Kidney epithelial cell (primary cell): Measurements from ENCODE around the gene SAP30L. TPM values are rescaled to one million over a fixed set of nuclear protein-coding genes. Genes with fewer than 3 reads are reported as not detected.

Experiments
- DNase-seq: peaks from one replicate; pipeline ENCODE4 v3.0.0-alpha.2; 2010; ENCODE audit warnings: low read depth
- H3K27me3 ChIP-seq: 2 replicates; pipeline ENCODE4 v1.6.0; 2011; ENCODE audit warnings: low read length; ENCODE audit not compliant: control insufficient read depth, insufficient read depth
- H3K36me3 ChIP-seq: 2 replicates; pipeline ENCODE4 v1.5.1; 2011; ENCODE audit warnings: low read length; ENCODE audit not compliant: control insufficient read depth, insufficient read depth
- H3K4me3 ChIP-seq: 2 replicates; pipeline ENCODE4 v1.5.1; 2011; ENCODE audit warnings: low read depth, mild to moderate bottlenecking, control low read depth, low read length
- total RNA-seq: library from RNA; depleted of rRNA; stranded (reverse); fragments of >200 nt; gene quantifications from 2 replicates; pipeline ENCODE4 v1.2.3, GENCODE V29; 2015
- TF ChIP-seq, protein P1 (sequence below): IDR thresholded peaks from 2 replicates; pipeline ENCODE4 v1.5.1; 2011; ENCODE audit warnings: mild to moderate bottlenecking, moderate library complexity, low read length, control low read depth, inconsistent platforms; ENCODE audit not compliant: insufficient read depth, poor library complexity, severe bottlenecking

SAP30L gene
- total RNA-seq, 1 donor from 2014 or later: 30.8 TPM

DNA sequence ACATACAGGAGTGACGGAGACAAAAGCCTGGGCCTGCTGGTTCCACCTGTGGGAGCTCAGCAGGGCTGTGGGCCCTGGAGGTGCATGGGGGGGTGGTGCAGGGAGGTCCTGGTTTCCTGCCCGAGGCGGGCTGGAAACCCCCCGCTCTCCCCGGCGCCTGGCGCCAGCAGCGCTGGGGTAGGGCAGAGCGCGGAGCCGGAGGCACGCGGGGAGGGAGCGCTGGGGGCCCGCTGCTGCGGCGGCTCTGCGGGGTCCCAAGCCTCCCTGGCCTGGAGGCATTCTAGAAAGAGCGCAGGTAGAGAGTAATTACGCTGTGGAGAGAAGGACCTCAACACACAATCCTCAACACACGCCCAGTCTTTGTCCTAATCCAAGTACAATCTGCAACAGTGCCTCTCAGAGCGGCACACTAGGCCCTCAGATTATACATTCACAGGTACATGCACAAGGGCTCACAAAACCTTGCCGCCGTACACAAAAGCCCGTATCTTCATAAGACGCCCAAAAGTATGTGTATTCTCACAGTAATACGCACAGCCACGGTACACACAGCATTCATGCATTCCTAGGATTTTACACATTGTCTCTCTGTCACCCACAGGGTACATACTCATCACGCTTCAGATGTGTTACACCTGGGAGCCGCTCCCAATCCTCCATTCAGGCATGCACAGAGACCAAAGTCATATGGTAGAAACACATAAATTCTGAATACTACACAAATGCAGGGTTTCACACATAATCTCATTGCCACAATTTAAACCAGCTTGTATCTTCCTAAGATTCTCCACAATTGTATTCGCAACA, 34.4 kb downstream of the SAP30L start:
- TF ChIP-seq, protein P1, sequence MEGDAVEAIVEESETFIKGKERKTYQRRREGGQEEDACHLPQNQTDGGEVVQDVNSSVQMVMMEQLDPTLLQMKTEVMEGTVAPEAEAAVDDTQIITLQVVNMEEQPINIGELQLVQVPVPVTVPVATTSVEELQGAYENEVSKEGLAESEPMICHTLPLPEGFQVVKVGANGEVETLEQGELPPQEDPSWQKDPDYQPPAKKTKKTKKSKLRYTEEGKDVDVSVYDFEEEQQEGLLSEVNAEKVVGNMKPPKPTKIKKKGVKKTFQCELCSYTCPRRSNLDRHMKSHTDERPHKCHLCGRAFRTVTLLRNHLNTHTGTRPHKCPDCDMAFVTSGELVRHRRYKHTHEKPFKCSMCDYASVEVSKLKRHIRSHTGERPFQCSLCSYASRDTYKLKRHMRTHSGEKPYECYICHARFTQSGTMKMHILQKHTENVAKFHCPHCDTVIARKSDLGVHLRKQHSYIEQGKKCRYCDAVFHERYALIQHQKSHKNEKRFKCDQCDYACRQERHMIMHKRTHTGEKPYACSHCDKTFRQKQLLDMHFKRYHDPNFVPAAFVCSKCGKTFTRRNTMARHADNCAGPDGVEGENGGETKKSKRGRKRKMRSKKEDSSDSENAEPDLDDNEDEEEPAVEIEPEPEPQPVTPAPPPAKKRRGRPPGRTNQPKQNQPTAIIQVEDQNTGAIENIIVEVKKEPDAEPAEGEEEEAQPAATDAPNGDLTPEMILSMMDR: no peak

DNA sequence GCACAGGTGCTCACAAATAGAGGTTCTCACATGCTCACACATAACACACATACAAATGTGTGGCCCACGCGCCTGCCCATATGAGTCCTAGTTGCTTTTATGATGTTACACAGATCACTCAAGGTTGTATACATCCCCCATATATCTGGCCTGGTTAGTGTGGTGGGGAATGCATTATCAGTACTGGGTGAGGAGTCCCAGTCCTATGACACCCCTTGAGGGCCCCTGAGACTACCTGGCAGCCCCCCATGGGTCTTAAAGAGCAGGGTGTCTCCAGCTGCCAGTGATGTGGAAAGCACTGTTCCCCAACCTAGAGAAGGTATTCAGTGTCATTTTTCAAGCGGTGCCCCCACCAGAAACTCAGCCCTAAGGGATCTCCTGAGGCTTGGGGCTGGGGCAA, 35.0 kb downstream of the SAP30L start:
- no peak for DNase-seq
- TF ChIP-seq, protein P1: no peak
- H3K36me3 ChIP-seq: no peaks in the 10 kb centered on the region
- H3K4me3 ChIP-seq: no peak overlapping the region
- H3K27me3 ChIP-seq: peaks cover 98% of the 10 kb centered on the region

More for the DNA sequence above, 34.4 kb downstream of the SAP30L start:
- Histone ChIP-seq H3K36me3 (no peaks in the 10 kb centered on the region), H3K27me3 (peaks cover 98% of the 10 kb centered on the region), H3K4me3 (no peak overlapping the region)
- DNase-seq: no peak

DNA sequence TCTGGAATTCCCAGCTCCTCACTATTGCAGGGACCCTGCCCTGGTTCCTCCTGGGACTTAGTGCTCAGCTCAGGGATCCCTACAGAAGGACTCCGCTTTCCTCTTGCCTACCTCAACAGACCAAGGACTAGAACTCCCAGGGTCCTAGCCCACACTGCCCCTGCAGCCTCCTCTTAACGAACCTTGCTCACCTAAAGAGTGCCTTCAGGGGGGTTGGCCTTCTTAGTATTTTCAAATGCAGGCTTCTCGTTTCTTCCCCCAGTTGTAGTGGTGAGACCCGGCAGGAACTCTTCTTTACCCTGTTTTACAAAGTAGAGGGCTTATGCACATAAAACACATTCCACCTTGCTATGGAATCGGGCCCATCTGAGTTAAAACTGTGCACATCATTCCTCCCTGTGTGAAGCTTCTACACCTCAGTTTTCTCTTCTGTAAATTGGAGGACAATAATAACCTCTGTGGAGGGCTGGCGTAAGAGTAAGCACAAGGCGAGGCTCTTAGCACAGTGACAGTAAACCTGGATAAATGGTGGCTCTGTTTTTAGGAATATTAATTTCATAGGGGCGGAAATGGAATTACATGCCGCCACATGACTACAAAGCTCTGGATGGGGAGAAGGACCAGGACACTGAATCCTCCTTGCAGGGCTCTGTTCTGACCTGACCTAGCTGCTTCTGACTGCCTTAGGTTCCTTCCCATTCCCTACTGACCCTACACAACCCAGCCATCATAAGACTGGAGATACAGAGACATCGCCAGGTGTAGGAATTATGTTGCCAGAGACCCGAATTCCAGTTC, 36.0 kb downstream of the SAP30L start:
- no peak overlapping the region for H3K4me3 ChIP-seq
- H3K27me3 ChIP-seq: peaks cover 97% of the 10 kb centered on the region
- no peaks in the 10 kb centered on the region for H3K36me3 ChIP-seq
- DNase-seq: no peak
- TF ChIP-seq, protein P1: no peak

DNA sequence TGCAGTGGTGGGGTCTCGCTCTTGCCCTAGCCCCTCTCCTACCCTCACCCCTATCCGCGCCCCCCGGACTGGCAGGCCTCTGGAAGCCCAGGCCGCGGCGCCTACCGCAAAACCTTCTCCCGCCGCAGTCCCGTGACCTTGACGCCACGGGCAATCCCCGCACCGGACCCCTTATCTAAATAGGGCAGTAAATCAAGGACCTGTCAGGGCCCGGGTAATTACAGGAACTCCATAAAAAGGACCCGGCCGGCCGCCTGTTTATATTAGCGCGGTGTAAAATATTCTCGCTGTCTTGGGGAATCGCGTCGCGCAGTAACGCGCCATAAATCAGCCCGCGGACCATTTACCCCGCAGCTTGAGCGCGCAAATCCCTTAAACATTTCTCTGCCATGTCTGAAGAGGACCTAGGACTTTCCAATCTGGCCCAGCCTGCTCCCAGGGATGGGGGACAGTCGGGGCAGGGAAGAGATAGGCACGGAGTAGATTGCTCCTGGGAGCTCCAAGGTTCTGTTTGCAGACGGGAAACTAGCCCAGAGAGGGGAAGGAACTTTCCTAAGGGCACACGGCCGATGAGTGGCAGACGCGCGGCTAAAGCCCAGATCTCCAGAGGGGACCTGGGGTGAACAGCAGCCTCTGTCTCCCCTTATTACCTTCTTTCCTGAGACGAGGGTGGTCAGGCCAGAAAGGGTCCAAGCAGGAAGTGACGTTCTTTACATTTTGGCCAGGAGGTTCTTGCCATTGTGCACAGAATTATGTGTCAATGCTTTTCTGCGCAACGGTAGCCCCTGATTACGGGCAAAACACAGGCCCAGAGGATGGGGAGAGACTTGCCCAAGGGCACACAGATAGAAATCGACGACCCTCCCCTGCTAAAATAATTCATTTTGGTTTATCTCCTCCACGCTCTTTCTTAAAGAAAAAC, 37.0 kb downstream of the SAP30L start:
- DNase-seq: no peak
- Histone ChIP-seq H3K4me3 (no peak overlapping the region), H3K36me3 (no peaks in the 10 kb centered on the region), H3K27me3 (peaks cover 91% of the 10 kb centered on the region)
- TF ChIP-seq, protein P1: no peak

DNA sequence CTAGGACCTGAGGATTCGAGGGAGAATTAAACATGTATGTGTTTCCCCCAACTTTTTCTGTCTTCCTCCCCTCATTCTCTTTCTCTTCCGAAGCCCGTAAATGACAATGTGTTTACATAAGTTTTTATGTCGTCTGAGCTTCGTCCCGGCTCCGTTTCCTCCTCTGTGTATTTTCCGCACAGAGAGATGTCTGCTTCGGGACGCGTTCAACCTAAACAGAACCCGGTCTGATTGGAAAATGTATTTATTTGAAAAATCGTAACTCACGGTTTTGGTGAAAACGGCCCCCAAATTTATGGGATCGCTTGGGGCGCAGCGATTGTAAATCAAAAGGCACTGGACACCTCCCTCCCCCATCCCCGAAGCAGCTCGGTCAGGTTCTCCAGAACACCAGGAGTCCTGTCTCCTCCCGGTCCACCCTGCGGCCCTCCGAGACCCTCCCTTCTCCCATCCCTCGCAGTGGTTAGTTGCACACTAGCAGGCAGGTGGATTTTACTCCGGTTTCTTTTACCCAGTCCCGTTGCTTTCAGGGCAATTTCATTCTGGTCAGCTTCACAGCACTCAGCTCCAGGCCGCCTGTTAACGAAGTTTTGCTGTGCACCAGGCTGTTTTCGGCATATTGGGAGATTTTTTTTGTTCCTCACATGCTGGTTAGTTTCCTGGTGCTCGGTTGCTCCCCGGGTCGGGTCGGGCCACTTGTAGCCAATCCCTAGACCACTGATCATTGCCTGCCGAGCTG, 38.0 kb downstream of the SAP30L start:
- DNase-seq: no peak
- H3K27me3 ChIP-seq: peaks cover 82% of the 10 kb centered on the region
- no peaks in the 10 kb centered on the region for H3K36me3 ChIP-seq
- TF ChIP-seq, protein P1: no peak
- H3K4me3 ChIP-seq: no peak overlapping the region
